GM18498 (cell line): ENCODE measurements around the gene PREX1.

Experiments
- ATAC-seq: cut with Tn5 transposase; IDR thresholded peaks from one replicate; pipeline ENCODE4 v1.9.1; 2021; ENCODE audit warnings: mild to moderate bottlenecking, moderate library complexity; ENCODE audit not compliant: unreplicated experiment

Gene PREX1

DNA sequence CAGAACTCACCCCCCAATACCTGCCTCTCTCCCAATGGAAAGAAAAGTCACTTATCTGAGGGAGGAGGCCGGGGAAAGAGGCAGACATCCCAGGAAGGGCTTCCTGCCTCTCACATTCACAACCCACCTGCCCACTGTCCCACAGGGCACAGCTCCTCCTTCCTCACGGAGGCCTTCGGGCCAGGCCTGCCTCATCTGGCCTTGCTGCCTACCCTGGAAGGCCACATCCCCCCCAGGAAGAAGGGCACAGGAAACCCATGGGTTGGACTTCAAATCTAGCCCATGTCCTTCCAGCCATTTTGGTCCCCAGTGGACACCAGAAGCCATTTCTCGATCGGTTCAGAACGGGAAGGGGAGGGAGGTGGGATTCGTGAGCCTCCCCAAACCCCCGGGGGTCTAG, 162.0 kb downstream of the PREX1 start:
- no peak for ATAC-seq

DNA sequence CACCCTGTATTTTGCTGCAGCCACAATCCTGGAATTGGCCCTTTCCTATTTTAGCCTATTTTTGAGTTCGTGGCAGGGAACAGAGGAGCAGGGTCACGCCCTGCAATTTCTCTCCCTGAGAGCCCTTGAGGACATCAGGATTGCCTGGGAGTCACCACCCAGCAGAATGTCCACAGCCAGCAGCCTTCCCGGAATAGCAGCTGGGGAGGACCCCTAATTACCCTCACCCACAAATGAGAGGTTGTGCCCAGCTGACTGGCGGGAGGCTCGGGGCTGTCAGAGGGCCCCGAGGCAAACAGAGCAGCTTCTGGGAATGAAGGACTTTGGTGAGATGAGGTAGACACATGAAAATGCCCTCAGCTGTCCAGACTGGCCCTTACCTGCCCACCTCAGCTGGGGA, 165.1 kb downstream of the PREX1 start:
- no peak for ATAC-seq

DNA sequence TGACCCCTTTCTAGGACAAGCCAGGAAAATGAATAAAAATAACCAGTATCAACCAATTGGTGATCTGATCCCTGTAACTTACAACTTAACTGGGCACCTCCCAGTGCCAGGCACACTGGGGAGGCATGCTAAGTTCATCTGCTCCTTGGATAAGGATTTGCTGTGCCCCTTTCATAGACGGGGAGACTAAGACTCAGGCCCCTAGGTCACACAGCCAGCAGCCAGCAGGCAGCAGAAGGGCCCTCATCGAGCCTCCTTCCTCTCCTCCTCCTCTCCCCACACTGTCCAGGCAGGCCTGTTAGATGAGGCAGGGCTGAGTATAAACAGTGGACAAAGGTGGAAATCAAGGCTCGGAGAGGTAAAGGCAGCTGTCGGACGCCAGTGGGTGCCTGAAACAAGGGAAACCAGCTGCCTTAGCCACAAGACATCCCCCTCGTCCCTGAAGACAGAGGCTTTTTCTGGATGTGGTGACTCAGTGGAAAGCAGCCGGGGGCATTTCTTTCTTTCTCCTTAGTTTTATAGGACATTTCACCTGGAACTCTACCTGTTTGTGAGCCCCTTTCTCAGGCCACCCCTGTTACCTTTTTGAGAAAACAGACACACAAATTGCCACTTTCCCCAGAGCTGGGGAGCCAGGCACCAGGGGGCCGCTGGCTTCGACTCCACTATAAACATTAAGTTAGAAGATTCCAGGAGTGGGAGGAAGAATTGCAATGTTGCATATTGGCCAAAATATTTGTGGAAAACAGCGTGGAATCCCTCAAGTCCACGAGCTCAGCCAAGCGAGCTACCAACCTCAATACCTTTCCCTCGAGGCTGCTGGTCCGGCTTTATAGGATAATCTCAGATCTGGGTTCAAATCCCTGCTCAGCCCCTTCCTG, 166.0 kb downstream of the PREX1 start:
- no peak for ATAC-seq

DNA sequence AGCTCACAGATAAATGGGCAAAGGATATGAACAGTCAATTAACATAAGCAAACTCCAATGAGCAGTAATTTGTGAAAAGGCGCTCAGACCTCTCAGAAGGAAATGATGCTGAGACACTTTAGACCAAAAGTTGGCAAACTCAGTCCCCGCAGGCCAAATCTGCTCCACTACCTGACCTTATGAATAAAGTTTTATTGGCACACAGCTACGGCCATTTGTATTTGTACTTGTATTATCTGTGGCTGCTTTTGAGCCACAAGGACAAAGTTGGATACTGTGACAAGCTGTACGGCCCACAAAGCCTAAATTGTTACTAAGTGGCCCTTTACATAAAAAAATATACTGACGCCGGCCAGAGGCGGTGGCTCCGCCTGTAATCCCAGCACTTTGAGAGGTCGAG, 167.0 kb downstream of the PREX1 start:
- ATAC-seq: no peak

DNA sequence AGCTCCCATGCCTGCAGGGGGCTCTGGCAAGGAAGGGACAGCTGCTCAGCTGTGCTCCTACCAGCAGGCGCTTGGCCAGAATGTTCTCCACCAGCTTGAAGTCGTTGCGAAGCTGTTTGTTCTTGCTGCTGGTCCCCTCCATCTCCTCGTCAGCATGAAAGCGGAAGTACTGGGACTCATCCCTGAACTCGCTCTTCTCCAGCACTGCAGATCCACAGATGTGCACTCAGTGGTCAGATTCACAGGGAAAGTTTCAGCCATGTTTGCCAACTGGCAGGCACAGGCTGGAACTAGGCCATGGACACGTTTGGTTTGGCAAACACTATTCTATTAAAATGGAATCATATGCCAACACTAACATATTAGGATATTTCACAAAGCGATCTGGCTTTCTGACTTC, 167.9 kb downstream of the PREX1 start:
- ATAC-seq: no peak

DNA sequence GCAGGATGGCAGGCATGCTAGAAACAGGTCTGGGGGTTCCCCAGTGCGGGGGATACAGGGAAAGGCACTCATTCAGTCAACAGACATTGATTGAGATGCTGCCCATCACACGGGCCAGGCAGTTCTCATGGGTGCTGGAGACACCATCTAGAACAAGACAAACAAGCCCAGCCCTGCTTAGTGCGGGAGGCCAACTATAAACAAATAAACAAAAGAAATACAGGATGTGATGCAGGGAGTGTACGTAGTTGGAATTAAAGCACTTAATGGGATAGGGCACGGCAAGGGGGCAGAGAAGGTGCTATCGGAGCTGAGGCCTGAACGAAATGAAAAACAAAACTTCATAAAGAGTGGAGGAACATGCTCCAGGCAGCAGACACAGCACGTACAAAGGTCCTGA, 169.3 kb downstream of the PREX1 start:
- ATAC-seq: no peak

DNA sequence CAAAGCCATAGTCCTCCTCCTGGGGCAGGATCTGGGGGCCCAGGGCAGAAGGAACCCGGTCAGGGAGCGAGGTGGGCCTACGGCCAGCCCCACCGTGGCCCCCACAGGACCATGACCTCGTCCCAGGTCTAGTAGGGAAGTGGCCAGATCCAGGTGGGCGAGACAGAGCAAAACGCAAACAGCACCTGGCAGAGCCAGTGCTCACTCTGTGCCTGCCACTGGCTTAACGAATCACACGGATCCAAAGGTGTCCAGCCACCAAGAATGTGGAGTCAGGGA, 169.7 kb downstream of the PREX1 start:
- no peak for ATAC-seq

DNA sequence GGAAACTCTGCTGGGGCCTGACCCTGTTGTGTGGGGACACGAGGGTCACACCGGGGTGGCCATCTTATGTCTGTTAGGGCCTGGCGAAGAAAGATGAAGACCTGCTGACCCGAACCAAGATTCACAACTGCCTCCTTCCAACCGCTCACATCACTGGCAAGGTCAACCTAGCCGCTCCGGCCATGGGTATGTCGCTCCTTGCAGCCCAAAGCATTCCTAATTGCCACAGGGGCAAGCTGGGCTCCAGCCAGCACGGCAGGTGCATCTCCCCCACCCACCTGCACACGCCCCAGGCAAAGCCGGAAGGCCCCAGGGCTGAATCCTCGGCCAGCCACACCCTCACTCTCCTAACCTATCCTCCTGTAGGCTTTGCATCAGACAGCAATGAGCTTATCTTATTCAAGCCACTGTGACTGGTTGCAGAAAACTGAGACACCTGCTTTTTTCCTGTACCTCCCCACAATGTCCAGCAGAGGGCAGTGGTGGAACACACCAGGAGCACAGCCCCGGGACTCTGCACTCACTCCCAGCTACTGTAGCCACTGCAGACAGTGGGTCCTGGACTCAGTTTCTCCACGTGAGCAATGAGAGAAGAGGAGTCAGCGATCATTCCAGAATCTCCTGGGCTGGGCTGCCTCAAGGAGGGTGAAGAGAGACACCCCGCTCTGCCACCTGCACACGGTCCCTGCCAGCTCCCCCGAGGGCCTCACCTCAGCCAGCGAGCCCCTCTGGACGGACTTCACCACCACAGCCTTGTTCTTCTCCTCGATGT, 170.2 kb downstream of the PREX1 start:
- no peak for ATAC-seq

DNA sequence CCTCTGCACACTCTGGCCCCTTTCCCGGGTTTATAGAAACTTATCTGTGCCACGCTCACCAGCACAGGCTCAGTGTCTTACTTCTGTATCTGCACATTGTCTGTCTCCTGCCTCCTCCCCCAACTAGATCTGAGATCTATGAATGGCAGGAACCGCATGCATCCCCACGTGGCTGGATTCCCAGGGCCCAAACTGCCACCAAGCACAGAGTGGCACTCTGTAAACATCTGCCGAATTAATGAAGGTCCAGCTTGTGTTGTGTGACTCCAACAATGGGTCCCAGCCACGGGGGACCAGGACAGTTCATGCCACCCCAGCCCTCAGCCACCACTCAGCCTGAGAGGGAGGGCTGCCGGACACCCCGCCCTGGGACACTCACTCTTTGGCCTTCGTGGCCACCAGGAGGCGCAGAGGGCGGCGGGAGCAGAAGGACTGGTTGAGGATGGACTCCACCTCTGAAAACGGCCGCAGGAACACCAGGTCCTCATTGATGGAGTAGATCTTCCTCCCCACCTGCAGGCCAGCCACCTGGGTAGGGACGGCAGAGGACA, 171.1 kb downstream of the PREX1 start:
- no peak for ATAC-seq

DNA sequence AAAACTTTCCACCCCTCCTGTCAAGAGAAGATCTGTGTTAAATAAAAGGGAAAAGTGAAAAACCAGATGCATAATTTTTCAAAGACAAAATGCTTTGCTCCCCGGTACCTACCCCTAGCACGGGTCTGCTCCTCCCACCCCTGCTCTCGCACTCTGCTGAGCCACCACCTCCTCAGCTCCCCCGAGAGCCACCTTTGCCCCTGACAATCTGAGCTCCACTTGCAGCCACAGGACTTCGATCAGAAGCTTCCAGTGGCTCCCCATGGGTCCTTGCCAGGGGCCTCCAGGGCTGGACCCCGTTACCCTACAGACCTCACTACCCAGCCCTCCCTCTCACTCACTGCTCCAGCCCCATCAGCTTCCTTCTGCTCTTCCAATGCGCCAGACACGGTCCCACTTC, 171.7 kb downstream of the PREX1 start:
- no peak for ATAC-seq

DNA sequence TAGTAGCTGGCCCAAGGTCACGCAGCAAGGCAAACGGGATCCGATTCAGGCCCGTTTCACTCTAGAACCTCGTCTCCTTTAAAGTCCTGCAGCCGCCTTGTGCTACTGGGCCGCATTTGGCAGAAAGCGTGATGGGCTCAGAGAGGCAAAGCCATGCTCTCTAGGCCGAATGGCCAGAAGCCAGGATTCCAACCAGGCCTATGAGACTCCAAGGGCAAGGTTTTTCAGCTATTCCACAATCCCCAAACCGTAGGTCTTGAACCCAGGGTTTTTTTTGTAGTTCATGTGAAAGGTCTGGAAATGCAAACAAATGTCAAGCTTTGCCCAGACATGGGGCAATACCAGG, 174.1 kb downstream of the PREX1 start:
- no peak for ATAC-seq

DNA sequence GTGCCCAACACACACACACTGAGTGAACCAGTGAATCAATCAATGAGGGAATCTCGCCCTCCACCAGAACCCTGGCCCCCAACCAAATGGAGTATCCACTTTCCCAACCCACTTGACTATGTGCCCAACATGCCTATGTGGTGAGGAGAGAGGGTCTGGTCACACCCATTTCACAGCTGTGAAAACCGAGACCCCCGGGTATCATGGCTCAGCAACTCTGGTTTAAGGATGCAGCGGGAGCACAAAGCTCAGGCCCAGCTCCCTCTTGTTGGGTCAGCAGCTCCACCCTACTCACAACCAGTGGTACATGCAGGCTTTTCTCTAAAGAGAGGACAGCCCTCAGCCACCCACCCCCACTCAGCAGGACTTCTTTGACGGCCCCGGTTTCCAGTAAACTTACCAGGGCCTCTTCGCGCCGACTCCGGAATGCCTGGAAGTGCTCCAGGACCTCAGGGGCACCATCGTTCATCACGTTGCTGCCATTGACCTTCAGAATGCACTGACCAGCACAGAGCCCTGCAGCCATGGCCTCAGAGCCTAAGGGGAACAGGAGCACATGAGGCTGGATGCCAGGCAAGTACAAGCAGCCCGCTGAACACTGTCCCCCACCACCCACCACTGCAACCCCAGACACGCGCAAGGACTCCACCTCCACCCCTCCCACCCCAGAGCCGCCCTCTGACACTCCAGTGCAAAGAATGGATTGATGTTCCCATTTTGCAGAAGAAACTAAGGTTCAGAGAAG, 174.7 kb downstream of the PREX1 start:
- ATAC-seq: no peak

DNA sequence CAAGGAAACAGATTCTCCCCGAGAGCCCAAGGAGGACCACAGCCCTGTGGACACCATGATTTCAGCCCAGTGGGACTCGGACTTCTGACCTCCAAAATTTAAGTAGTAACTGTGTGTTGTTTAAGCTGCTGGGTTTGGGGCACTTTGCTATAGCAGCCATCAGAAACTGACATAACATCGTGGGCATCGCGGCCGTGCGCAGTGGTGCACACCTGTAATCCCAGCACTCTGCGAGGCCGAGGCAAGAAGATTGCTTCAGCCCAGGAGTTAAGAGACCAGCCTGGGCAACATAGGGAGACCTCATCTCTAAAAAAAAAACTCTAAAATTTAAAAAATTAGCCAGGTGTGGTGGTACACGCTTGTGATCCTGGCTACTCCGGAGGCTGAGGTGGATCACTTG, 175.8 kb downstream of the PREX1 start:
- ATAC-seq: no peak

DNA sequence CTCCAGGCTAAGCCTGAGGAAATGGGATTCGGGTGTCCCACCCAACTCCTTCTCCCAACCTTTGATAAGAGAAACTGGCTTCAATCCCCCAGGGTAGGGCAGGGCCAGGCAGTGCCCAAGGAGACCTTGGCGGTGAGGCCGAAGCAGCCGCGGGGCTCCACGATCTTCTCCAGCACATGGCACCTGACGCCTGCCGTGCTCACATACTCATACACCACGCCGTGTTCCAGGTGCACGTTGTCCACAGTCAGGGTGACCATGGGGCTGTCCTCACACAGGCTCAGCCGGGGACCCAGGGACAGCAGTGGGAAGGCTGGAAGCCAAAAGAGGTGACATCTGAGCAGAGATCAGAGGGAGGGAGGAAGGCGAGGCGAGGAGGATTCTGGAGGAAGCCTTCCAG, 176.5 kb downstream of the PREX1 start:
- ATAC-seq: no peak

DNA sequence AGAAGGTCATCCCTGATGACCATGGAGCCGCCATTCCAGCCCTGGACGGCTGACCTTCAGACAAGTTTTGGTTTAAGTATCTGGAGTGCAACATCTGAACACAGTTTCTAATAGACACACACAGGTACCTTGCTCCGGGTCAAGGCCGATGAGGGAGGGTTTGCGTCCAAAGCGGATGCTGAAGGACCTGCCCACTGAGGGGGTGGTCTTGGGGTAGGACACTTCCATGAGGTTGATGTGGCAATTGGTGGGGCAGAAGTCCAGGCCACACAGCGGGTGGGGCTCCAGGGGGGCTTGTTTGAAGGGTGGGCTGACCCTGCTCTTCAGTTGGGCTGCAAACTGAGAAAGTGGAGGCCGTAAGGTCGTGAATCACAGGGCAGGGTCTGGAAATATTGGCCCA, 177.9 kb downstream of the PREX1 start:
- no peak for ATAC-seq

DNA sequence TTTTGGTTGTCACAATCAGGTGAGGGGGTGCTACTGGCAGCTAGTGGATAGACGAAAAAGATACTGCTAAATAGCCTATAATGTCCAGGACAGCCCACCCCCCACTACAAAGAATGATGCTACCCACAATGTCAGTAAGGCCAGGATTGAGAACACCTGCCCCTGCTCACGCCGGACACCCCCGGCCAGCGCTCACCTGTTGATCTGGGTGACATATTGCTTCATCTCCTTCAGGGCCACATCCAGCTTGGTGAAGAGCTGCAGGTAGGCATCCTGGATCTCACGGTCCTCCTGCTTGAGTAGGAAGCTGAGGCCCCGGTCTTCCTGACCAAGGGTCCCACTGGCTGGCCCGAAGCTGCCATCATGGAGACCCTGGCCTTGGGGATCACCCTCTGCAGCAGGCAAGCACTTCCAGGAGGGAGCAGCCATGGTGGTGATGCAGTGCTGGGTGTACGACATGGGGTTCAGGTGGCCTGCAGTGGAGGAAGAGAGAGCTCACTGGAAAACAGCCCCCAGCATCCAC, 178.6 kb downstream of the PREX1 start:
- no peak for ATAC-seq

DNA sequence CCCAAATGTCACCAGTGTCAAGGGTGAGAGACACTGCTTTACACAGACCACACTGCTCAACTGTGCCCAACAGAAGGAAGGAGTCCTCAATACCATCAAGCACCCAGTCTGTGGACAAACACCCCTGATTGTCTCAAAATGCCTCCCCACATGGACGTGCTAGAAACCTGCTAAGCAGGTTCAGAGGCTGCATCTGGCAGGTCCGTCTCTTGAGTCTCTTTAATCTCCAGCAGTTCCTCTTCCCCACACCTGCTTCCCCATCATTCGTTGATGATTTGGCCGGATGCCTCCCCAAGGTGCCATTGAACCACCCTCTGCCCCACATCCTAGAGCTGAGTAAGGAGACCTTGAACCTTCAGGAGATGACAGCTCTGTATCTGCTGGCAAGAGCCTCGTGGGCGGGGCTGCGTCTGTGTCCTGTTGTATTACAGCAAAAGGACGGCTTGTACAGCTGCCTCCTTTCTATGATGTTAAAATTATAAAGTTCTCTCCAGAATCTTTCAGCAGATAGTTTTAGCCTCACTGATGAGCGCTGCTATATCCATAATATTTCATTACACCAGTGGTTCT, 179.2 kb downstream of the PREX1 start:
- ATAC-seq: no peak

DNA sequence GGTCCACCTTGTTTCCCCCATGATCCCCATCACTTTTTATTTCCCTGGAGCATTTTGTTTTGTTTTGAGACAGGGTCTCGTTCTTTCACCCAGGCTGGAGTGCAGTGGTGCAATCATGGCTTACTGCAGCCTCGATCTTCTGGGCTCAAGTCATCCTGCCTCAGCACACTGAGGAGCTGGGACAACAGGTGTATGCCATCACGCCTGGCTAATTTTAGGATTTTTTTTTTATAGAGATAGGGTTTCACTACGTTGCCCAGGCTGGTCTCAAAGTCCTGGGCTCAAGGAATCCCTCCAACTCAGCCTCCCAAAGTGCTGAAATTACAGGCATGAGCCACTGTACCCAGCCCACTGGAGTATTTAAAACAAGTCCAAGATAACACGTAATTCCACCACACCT, 179.9 kb downstream of the PREX1 start:
- no peak for ATAC-seq

DNA sequence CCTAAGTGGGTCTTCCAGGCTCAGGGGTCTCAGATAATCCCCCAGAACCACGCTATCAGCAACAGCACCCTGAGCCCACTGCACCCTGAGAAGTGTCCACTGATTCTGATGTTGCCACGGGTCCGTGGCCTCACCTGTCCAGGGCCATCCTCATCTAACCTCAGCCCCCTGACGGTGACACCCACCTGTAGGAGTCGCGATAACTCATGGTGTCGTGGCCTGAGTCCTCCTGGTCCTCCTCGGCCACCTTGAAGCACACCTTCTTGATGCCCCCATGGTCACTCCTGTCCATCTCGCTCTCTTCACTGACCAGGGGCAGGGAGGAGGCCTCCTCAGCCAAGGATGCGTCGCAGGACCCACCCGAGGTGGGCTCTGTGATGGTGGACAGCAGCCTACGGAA, 182.1 kb downstream of the PREX1 start:
- ATAC-seq: no peak

DNA sequence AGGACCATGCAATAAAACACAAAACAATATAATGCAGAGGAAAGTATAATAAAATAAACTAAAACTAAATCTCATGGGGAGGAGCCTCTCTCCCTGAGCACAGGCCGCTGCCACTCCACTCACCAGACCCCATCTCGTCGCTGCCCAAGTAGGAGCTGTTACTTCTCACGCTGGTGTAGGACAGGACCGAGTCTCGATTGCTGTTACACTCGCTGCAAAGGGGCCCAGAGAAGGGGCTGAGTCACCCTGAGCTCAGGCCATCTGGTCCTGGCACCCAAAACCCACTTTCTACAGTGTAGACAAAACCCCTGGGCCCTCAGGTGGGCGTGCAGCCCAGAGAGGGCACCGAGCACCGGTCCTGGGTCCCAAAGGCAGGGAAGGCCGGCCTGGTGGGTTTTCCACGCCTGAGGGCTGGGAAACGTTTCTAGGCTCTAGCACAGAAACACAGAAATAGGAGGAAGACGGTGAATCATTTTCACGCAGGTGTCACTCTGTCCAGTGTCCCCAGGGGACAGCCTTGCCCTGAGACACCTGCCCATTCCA, 183.4 kb downstream of the PREX1 start:
- ATAC-seq: no peak
